Activated T-cell treated with anti-CD3 and anti-CD28 coated beads, Interleukin-2, amount 50 U/mL, for 4 hours (primary cell): ENCODE measurements around the gene COL19A1. TPM values are rescaled to one million over a fixed set of nuclear protein-coding genes. Genes with fewer than 3 reads are reported as not detected.

ENCODE experiments used
- ATAC-seq, 2 donors: fragments of 200-7000 bp; cut with Tn5 transposase; one replicate each; pipeline ENCODE4 v1.10.0; 2021
- DNase-seq: peaks from one replicate; pipeline ENCODE4 v3.0.0-alpha.2; 2020
- H3K27me3 Mint-ChIP-seq: one replicate; pipeline ENCODE4 v1.8.0; 2021; ENCODE audit warnings: low read depth, mixed read lengths
- H3K36me3 Mint-ChIP-seq: one replicate; pipeline ENCODE4 v1.8.0; 2022; ENCODE audit warnings: mixed read lengths; ENCODE audit not compliant: insufficient read depth
- H3K4me1 Mint-ChIP-seq: one replicate; pipeline ENCODE4 v1.8.0; 2021; ENCODE audit warnings: low read depth, mixed read lengths
- H3K4me3 Mint-ChIP-seq: one replicate; pipeline ENCODE4 v1.8.0; 2021; ENCODE audit warnings: mild to moderate bottlenecking, moderate library complexity, mixed read lengths
- H3K9me3 Mint-ChIP-seq: one replicate; pipeline ENCODE4 v1.8.0; 2021; ENCODE audit warnings: mixed read lengths
- total RNA-seq, 3 donors: library from RNA; stranded (reverse); gene quantifications; one replicate each; pipeline ENCODE4 v1.2.1, GENCODE V29; 2021

COL19A1 gene
- total RNA-seq, 3 donors from 2014 or later: 0.05 to 0.35 TPM; not detected in 1

DNA sequence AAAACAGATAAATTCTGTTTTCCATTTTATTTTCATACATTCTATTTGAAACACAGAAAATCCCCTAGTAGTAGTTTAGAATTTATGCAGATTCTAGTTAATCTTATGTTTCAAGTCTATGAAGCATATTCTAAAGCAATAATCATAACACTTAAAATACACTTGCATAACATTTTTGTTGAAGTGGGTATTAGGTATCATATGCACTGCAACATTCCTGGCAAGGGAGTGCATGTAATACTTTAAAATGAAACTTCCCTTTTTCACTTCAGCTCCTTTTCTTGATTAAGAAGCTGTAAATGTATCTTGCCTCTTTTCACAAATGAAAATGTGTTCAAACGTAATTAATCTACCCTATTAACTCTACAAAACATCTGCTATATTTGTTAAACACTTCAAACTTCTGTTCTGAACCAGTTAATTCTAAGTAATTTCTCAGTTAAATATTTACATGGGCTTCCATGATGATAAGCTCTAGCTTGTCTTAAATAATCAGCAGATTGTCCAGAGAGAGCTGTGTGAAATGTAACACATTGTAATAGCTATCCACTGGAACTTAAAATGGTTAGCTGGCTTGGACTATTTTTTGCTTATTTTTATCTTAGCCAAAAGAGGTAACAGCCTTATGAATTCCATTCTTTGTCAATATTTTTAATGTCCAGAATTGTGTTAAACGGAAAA lies 192.8 kb downstream of the COL19A1 start:
- no peaks in the 10 kb centered on the region for H3K36me3 Mint-ChIP-seq
- H3K27me3 Mint-ChIP-seq: peaks cover 2% of the 10 kb centered on the region
- ATAC-seq (no peak), DNase-seq (no peak)
- H3K9me3 Mint-ChIP-seq: no peaks in the 10 kb centered on the region
- no peaks in the 10 kb centered on the region for H3K4me1 Mint-ChIP-seq
- no peak overlapping the region for H3K4me3 Mint-ChIP-seq

DNA sequence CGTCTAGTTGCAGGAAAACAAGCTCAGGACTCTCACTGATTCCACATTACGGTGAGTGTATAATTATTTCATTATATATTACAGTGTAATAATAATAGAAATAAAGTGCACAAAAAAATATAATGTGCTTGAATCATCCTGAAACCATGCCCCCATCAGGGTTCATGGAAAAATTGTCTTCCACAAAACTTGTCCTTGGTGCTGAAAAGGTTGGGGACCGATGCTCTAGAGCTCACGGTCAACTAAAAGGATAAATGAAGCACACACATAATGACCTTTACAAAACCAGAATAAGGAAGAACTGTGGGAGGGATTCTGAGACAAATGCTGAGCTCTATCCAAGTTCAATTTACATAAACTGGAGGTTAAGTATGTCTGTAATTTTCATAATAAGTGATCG lies 194.3 kb downstream of the COL19A1 start:
- H3K4me1 Mint-ChIP-seq: no peaks in the 10 kb centered on the region
- DNase-seq (no peak), ATAC-seq (no peak)
- no peaks in the 10 kb centered on the region for H3K36me3 Mint-ChIP-seq
- H3K9me3 Mint-ChIP-seq: no peaks in the 10 kb centered on the region
- no peak overlapping the region for H3K4me3 Mint-ChIP-seq
- H3K27me3 Mint-ChIP-seq: no peaks in the 10 kb centered on the region

DNA sequence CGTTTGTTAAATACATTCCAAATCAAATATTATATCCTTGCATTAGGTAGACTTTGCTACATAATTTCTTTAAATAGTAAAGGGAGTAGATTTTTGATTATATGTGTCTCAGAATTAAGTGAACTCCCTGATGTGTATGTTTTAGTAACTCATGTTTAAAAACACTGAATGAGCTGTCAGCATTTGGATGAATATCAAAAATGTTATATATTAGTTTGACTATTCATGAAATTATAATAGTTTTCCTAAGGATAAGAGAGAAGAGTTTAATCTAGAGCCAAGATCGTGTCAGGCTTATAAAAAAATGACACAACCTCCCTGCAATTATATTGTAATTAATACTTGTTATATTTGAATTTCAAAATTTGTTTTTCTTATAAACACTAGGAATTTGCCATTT lies 195.2 kb downstream of the COL19A1 start:
- no peaks in the 10 kb centered on the region for H3K27me3 Mint-ChIP-seq
- no peaks in the 10 kb centered on the region for H3K9me3 Mint-ChIP-seq
- no peak for DNase-seq
- H3K4me1 Mint-ChIP-seq: no peaks in the 10 kb centered on the region
- H3K4me3 Mint-ChIP-seq: no peak overlapping the region
- no peaks in the 10 kb centered on the region for H3K36me3 Mint-ChIP-seq
- ATAC-seq: no peak

DNA sequence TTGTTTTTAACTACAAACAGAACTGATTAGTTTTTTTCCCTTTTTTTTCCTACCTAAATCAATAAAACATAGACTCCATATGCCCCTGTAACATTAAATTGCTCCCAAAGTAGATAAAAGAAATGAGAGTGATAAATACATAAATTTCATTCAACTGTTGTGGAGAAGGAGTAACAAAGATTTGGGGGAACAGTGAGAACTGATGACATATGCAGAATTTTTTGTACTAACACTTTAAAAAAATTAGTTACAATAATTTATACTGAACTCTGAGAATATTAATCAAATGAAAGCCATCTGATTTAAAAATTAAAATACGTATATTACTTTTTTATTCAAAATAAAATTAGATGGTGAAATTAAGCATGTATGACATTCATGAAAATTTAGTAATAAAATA lies 195.7 kb downstream of the COL19A1 start:
- H3K27me3 Mint-ChIP-seq: no peaks in the 10 kb centered on the region
- no peaks in the 10 kb centered on the region for H3K9me3 Mint-ChIP-seq
- ATAC-seq (no peak), DNase-seq (no peak)
- H3K36me3 Mint-ChIP-seq: no peaks in the 10 kb centered on the region
- H3K4me1 Mint-ChIP-seq: no peaks in the 10 kb centered on the region
- no peak overlapping the region for H3K4me3 Mint-ChIP-seq

DNA sequence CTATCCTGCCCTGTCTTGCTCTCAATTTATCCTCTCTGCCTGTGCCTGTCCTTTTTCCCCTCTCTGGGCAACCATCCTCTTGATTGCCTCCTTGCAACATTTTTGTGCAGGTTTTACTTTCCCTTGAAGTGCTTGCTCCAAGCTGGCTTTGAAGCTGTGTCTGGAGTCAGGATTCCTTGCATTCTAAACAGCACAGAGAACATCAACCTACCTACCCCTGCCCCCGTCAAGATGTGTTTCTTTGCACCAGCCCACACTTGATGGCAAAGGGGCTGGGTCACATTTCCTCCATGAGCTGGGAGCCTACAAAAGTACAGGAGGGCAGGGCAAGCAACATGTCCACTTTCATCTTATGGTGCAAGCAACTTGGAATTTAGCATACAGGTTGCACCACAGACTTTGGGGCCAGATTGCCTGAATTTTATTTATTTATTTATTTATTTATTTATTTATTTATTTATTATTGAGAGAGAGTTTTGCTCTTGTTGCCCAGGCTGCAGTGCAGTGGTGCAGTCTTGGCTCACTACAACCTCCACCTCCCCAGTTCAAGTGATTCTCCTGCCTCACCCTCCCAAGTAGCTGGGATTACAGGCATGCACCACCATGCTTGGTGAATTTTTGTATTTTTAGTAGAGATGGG lies 206.3 kb downstream of the COL19A1 start:
- no peaks in the 10 kb centered on the region for H3K36me3 Mint-ChIP-seq
- no peaks in the 10 kb centered on the region for H3K9me3 Mint-ChIP-seq
- no peak for DNase-seq
- no peak overlapping the region for H3K4me3 Mint-ChIP-seq
- no peak for ATAC-seq
- H3K27me3 Mint-ChIP-seq: peaks cover 3% of the 10 kb centered on the region
- H3K4me1 Mint-ChIP-seq: no peaks in the 10 kb centered on the region

DNA sequence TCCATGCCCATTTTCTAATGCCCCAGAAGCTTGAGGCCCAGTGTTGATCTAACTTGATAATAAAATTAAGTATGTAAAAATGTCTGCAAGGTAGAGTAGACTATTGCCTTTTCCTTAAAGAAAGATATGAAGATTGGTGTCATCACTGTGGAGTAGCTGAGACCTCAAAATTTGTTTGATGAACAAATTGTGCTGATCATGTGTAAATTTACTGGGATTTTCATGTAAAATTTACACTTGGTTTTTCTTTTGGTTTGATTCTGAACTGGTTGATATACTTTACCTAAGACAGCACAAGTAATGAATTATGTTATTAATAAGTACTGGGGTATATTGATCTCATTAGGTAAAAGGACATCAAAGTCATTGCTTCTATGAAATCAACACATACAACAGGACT lies 207.3 kb downstream of the COL19A1 start:
- Mint-ChIP-seq H3K4me3 (no peak overlapping the region), H3K9me3 (no peaks in the 10 kb centered on the region), H3K27me3 (peaks cover 3% of the 10 kb centered on the region), H3K36me3 (no peaks in the 10 kb centered on the region), H3K4me1 (no peaks in the 10 kb centered on the region)
- DNase-seq (no peak), ATAC-seq (no peak)

DNA sequence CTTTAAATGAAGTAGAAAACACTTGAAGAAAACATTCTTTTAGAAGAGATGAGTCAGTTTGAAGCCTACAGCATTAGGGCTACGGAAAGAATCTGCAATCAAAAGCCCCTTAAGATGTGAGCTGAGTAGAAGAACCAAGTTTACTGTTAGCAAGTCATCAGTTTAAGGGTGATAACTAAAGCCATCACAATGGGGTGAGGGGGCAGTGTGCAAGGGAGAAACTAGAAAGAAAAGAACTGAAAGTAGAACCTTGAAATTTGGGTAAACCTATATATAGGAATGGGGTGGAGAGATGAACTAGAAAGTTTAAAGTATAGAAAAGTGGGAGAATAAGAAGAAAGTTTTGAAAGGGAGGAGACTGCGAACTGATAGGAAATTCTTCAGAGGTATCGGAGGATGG lies 212.9 kb downstream of the COL19A1 start:
- Mint-ChIP-seq H3K4me3 (no peak overlapping the region), H3K4me1 (no peaks in the 10 kb centered on the region), H3K9me3 (no peaks in the 10 kb centered on the region), H3K27me3 (no peaks in the 10 kb centered on the region), H3K36me3 (no peaks in the 10 kb centered on the region)
- ATAC-seq (no peak), DNase-seq (no peak)

DNA sequence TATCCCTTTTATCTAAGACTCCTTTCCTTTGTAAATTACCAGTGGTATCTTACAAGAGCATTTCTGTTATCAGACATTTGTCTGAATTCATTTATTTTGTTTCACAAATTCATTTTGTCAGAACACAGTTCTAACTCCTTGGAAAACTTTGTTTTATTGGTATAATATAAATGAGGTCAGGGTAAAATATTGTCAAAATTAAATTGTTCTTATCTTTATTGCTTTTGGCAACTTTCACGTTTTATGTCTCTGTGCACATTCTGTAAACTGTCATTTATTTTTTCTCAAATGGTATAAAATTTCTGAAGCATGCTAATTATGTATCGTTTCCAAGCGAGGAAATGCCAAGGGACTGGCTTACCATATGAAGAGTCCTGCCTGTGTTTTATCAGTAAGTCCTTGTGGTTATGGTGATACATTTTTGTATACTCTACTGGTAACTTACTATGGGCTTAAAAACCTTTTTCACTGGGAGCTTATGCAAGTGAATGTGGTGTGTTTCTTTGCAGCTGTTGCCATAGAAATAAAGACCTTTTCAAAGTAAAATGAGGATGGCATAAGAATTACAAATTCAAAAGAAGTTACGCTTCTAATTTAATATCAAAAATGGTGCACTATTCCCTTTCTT lies 214.2 kb downstream of the COL19A1 start:
- no peaks in the 10 kb centered on the region for H3K4me1 Mint-ChIP-seq
- H3K9me3 Mint-ChIP-seq: no peaks in the 10 kb centered on the region
- H3K36me3 Mint-ChIP-seq: no peaks in the 10 kb centered on the region
- DNase-seq: no peak
- H3K27me3 Mint-ChIP-seq: no peaks in the 10 kb centered on the region
- H3K4me3 Mint-ChIP-seq: no peak overlapping the region
- ATAC-seq: no peak

DNA sequence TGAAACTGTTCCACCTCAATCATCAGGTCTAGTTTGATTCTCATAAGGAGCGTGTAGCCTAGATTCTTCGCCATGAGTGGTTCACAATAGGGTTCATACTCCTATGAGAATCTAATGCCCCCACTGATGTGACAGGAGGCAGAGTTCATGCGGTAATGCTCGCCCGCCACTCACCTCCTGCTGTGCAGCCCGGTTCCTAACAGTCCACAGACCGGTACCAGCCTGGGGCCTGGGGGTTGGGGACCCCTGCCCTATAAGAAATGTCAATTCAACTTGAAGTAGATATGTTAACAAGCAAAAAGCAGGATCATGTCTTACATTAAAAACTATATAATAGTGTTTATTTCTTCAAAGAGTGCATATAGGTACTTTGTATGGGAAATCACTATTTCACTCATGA lies 216.5 kb downstream of the COL19A1 start:
- Mint-ChIP-seq H3K4me3 (no peak overlapping the region), H3K27me3 (peaks cover 4% of the 10 kb centered on the region), H3K4me1 (no peaks in the 10 kb centered on the region), H3K36me3 (no peaks in the 10 kb centered on the region), H3K9me3 (no peaks in the 10 kb centered on the region)
- ATAC-seq: no peak
- no peak for DNase-seq

DNA sequence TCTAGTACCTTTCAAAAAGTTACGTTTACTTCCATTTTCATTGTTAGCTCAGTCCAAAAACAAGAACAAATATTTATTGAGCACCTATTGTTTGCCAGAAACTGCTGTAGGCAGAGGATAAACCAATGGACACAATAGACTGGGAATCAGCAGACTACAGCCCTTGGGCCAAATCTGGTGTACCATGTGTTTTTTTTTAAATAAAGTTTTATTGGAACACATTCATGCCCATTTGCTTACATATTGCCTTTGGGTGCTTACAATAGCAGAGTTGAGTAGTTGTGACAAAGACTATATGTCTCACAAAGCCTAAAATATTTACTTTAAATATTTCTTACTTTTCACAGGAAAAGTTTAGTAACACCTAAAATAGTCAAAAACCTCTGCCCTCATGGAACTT lies 220.4 kb downstream of the COL19A1 start:
- Mint-ChIP-seq H3K27me3 (peaks cover 4% of the 10 kb centered on the region), H3K9me3 (no peaks in the 10 kb centered on the region), H3K36me3 (no peaks in the 10 kb centered on the region), H3K4me3 (no peak overlapping the region), H3K4me1 (no peaks in the 10 kb centered on the region)
- DNase-seq (no peak), ATAC-seq (no peak)

DNA sequence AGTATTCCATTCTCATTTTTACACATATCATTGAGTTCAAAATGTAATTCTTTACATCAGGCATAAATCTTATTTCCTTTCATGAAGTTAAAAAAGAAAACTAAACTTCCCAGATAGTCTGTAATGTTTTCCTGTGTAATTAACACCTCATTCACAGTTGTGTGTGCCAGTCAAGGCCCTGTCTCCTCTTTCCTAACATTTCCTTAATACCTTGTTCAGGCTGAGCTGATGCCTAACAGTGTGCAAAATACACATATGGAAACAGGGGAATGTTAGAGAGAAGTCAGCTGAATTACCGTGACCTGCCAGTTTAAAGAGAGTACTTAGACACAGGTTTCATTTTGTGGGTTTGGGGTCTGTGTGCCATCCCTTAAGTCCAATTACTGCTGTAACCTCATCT lies 227.8 kb downstream of the COL19A1 start:
- Mint-ChIP-seq H3K27me3 (peaks cover 3% of the 10 kb centered on the region), H3K4me3 (no peak overlapping the region), H3K9me3 (no peaks in the 10 kb centered on the region), H3K36me3 (no peaks in the 10 kb centered on the region), H3K4me1 (no peaks in the 10 kb centered on the region)
- DNase-seq: no peak
- ATAC-seq: no peak

DNA sequence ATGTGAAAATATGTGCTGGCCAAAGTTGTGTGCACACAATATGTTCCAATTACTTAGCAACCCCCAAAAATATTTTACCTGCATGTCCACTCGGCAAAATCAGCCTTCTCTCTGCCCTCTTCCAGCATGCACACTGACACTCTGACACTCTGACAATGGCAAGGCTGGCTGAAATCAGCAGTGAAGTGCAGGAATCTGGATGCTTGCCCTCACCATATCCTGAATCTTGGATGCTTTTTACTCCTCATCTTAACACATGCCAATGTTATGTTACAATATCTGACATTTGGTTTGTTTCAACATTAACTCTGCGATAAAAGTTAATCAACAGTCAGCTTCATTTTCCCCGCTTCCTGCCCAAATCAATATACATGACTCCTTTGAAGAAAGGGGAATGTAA lies 233.4 kb downstream of the COL19A1 start:
- Mint-ChIP-seq H3K9me3 (no peaks in the 10 kb centered on the region), H3K4me3 (no peak overlapping the region), H3K36me3 (no peaks in the 10 kb centered on the region), H3K27me3 (peaks cover 9% of the 10 kb centered on the region), H3K4me1 (no peaks in the 10 kb centered on the region)
- ATAC-seq (no peak), DNase-seq (no peak)

DNA sequence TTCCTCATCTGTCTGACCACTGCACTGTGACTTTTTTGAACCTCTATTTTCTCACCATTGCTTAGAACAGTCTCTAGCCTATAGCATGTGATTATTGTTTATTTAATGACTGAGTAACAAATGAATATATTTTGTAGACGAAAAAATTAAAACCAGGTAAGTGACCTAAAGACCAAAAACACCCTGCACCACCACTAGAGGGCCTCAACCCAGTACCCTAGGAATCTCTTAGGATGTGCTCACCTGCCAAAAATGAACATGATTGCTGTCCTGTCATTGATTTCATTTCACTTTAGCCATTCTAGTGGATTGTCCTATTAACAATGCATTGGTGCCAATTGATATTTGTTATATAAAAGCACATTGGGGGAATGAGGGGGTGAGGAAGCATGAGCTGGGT lies 237.4 kb downstream of the COL19A1 start:
- no peaks in the 10 kb centered on the region for H3K9me3 Mint-ChIP-seq
- ATAC-seq (no peak), DNase-seq (no peak)
- H3K4me3 Mint-ChIP-seq: no peak overlapping the region
- no peaks in the 10 kb centered on the region for H3K4me1 Mint-ChIP-seq
- H3K27me3 Mint-ChIP-seq: peaks cover 8% of the 10 kb centered on the region
- no peaks in the 10 kb centered on the region for H3K36me3 Mint-ChIP-seq

DNA sequence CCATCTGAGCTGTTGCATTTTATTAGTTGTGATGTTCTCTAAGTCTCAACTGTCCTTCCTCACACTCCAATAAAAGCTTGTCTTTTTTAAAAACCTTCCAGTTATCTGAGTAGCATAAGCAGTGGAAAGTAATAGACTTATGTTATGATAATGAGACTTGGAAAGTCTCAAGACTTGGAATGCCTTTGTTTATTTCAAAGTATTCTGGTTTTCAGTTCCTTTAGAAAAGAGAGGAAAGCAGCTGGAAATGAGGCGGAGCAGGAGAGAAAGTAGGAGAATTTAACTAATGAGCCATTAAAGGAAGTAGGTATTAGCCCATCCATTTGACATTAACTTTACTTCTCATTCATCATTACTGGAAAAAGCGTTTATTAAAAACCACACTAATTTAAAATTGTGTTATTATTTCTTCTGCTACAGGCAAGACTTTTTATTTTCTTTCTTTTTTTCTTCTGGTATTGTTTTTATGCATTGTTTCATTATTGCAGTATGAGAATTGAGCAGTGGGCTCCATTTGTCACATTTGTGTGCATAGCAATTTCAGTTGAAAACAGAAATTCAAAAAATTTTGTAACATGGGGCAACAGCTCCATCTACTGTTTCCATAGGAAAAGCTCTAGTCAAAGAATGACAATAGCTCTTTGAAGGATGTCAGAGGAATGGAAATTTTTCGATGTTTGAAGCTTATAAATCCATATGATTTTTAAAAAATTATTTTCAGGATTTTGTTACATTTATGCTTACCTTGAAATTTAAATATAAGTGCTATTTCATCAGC lies 241.7 kb downstream of the COL19A1 start:
- H3K4me1 Mint-ChIP-seq: no peaks in the 10 kb centered on the region
- H3K27me3 Mint-ChIP-seq: peaks cover 7% of the 10 kb centered on the region
- H3K36me3 Mint-ChIP-seq: no peaks in the 10 kb centered on the region
- no peak for DNase-seq
- no peaks in the 10 kb centered on the region for H3K9me3 Mint-ChIP-seq
- ATAC-seq: no peak
- no peak overlapping the region for H3K4me3 Mint-ChIP-seq
